Measurements from ENCODE around the gene NPPB.

NPPB gene

GRCh38 chr1:11874258-11874562 is 15.5 kb upstream of the NPPB start:
- no peaks in the 10 kb centered on the region for H3K36me3 ChIP-seq (ENCODE audit: control insufficient read depth in 1 of 2, insufficient read depth in 2 of 2, low read length in 2 of 2)
- H3K27me3 ChIP-seq (ENCODE audit: control insufficient read depth in 1 of 2, insufficient read depth in 2 of 2, low read length in 2 of 2), result peaks cover 0 to 10% of the 10 kb centered on the region in 2 donors
- no peak overlapping the region for H3K9ac ChIP-seq (ENCODE audit: low read depth in 1 of 2, low read length in 2 of 2)
- no peaks in the 10 kb centered on the region for H3K9me3 ChIP-seq (ENCODE audit: control insufficient read depth in 1 of 2, low read length in 2 of 2)
- no peak overlapping the region for H3K27ac ChIP-seq (ENCODE audit: low read depth, low read length)
- H3K4me1 ChIP-seq (ENCODE audit: control insufficient read depth in 1 of 2, insufficient read depth in 2 of 2, low read length in 2 of 2), result no peaks in the 10 kb centered on the region
- H3K4me3 ChIP-seq (ENCODE audit: low read depth in 1 of 2, low read length in 2 of 2), result no peak overlapping the region

GRCh38 chr1:11873395-11874257 is 14.9 kb upstream of the NPPB start:
- H3K36me3 ChIP-seq (ENCODE audit: control insufficient read depth in 1 of 2, insufficient read depth in 2 of 2, low read length in 2 of 2), result no peaks in the 10 kb centered on the region
- no peaks in the 10 kb centered on the region for H3K4me1 ChIP-seq (ENCODE audit: control insufficient read depth in 1 of 2, insufficient read depth in 2 of 2, low read length in 2 of 2)
- no peak overlapping the region for H3K4me3 ChIP-seq (ENCODE audit: low read depth in 1 of 2, low read length in 2 of 2)
- H3K27me3 ChIP-seq (ENCODE audit: control insufficient read depth in 1 of 2, insufficient read depth in 2 of 2, low read length in 2 of 2), result peaks cover 0 to 6% of the 10 kb centered on the region in 2 donors
- no peak overlapping the region for H3K27ac ChIP-seq (ENCODE audit: low read depth, low read length)
- no peak overlapping the region for H3K9ac ChIP-seq (ENCODE audit: low read depth in 1 of 2, low read length in 2 of 2)
- H3K9me3 ChIP-seq (ENCODE audit: control insufficient read depth in 1 of 2, low read length in 2 of 2), result no peaks in the 10 kb centered on the region

- Histone ChIP-seq H3K9ac (ENCODE audit: low read depth in 1 of 2, low read length in 2 of 2) (no peak overlapping the region), H3K4me1 (ENCODE audit: control insufficient read depth in 1 of 2, insufficient read depth in 2 of 2, low read length in 2 of 2) (no peaks in the 10 kb centered on the region), H3K9me3 (ENCODE audit: control insufficient read depth in 1 of 2, low read length in 2 of 2) (no peaks in the 10 kb centered on the region), H3K36me3 (ENCODE audit: control insufficient read depth in 1 of 2, insufficient read depth in 2 of 2, low read length in 2 of 2) (no peaks in the 10 kb centered on the region), H3K4me3 (ENCODE audit: low read depth in 1 of 2, low read length in 2 of 2) (no peak overlapping the region), H3K27me3 (ENCODE audit: control insufficient read depth in 1 of 2, insufficient read depth in 2 of 2, low read length in 2 of 2) (peaks cover 0 to 4% of the 10 kb centered on the region in 2 donors), H3K27ac (ENCODE audit: low read depth, low read length) (no peak overlapping the region)
Measured at GRCh38 chr1:11872545-11872944, 13.8 kb upstream of the NPPB start.

- Histone ChIP-seq H3K27ac (ENCODE audit: low read depth, low read length) (no peak overlapping the region), H3K4me1 (ENCODE audit: control insufficient read depth in 1 of 2, insufficient read depth in 2 of 2, low read length in 2 of 2) (no peaks in the 10 kb centered on the region), H3K9me3 (ENCODE audit: control insufficient read depth in 1 of 2, low read length in 2 of 2) (no peaks in the 10 kb centered on the region), H3K36me3 (ENCODE audit: control insufficient read depth in 1 of 2, insufficient read depth in 2 of 2, low read length in 2 of 2) (no peaks in the 10 kb centered on the region), H3K4me3 (ENCODE audit: low read depth in 1 of 2, low read length in 2 of 2) (no peak overlapping the region), H3K27me3 (ENCODE audit: control insufficient read depth in 1 of 2, insufficient read depth in 2 of 2, low read length in 2 of 2) (peaks cover 0 to 4% of the 10 kb centered on the region in 2 donors), H3K9ac (ENCODE audit: low read depth in 1 of 2, low read length in 2 of 2) (no peak overlapping the region)
Measured at GRCh38 chr1:11869650-11870207, 11.0 kb upstream of the NPPB start.

- Histone ChIP-seq H3K9me3 (ENCODE audit: control insufficient read depth in 1 of 2, low read length in 2 of 2) (no peaks in the 10 kb centered on the region), H3K4me3 (ENCODE audit: low read depth in 1 of 2, low read length in 2 of 2) (no peak overlapping the region), H3K27ac (ENCODE audit: low read depth, low read length) (no peak overlapping the region), H3K4me1 (ENCODE audit: control insufficient read depth in 1 of 2, insufficient read depth in 2 of 2, low read length in 2 of 2) (no peaks in the 10 kb centered on the region), H3K27me3 (ENCODE audit: control insufficient read depth in 1 of 2, insufficient read depth in 2 of 2, low read length in 2 of 2) (peaks cover 0 to 4% of the 10 kb centered on the region in 2 donors), H3K36me3 (ENCODE audit: control insufficient read depth in 1 of 2, insufficient read depth in 2 of 2, low read length in 2 of 2) (no peaks in the 10 kb centered on the region), H3K9ac (ENCODE audit: low read depth in 1 of 2, low read length in 2 of 2) (no peak overlapping the region)
Measured at GRCh38 chr1:11869104-11869503, 10.4 kb upstream of the NPPB start.

- H3K9me3 ChIP-seq (ENCODE audit: control insufficient read depth in 1 of 2, low read length in 2 of 2), result no peaks in the 10 kb centered on the region
- no peaks in the 10 kb centered on the region for H3K4me1 ChIP-seq (ENCODE audit: control insufficient read depth in 1 of 2, insufficient read depth in 2 of 2, low read length in 2 of 2)
- H3K27me3 ChIP-seq (ENCODE audit: control insufficient read depth in 1 of 2, insufficient read depth in 2 of 2, low read length in 2 of 2), result peaks cover 0 to 4% of the 10 kb centered on the region in 2 donors
- H3K36me3 ChIP-seq (ENCODE audit: control insufficient read depth in 1 of 2, insufficient read depth in 2 of 2, low read length in 2 of 2), result no peaks in the 10 kb centered on the region
- H3K9ac ChIP-seq (ENCODE audit: low read depth in 1 of 2, low read length in 2 of 2), result no peak overlapping the region
- H3K27ac ChIP-seq (ENCODE audit: low read depth, low read length), result no peak overlapping the region
- H3K4me3 ChIP-seq (ENCODE audit: low read depth in 1 of 2, low read length in 2 of 2), result no peak overlapping the region
Measured at GRCh38 chr1:11868331-11868980, 9.7 kb upstream of the NPPB start.

GRCh38 chr1:11862890-11863289 is 4.1 kb upstream of the NPPB start:
- Histone ChIP-seq H3K4me1 (ENCODE audit: control insufficient read depth in 1 of 2, insufficient read depth in 2 of 2, low read length in 2 of 2) (no peaks in the 10 kb centered on the region), H3K36me3 (ENCODE audit: control insufficient read depth in 1 of 2, insufficient read depth in 2 of 2, low read length in 2 of 2) (no peaks in the 10 kb centered on the region), H3K27ac (ENCODE audit: low read depth, low read length) (no peak overlapping the region), H3K4me3 (ENCODE audit: low read depth in 1 of 2, low read length in 2 of 2) (no peak overlapping the region), H3K9ac (ENCODE audit: low read depth in 1 of 2, low read length in 2 of 2) (no peak overlapping the region), H3K27me3 (ENCODE audit: control insufficient read depth in 1 of 2, insufficient read depth in 2 of 2, low read length in 2 of 2) (peaks cover 23 to 30% of the 10 kb centered on the region in 2 donors), H3K9me3 (ENCODE audit: control insufficient read depth in 1 of 2, low read length in 2 of 2) (no peaks in the 10 kb centered on the region)

GRCh38 chr1:11860587-11860986 is 1.8 kb upstream of the NPPB start:
- H3K27ac ChIP-seq (ENCODE audit: low read depth, low read length), result no peak overlapping the region
- no peak overlapping the region for H3K4me3 ChIP-seq (ENCODE audit: low read depth in 1 of 2, low read length in 2 of 2)
- no peaks in the 10 kb centered on the region for H3K36me3 ChIP-seq (ENCODE audit: control insufficient read depth in 1 of 2, insufficient read depth in 2 of 2, low read length in 2 of 2)
- peaks cover 28 to 34% of the 10 kb centered on the region in 2 donors for H3K27me3 ChIP-seq (ENCODE audit: control insufficient read depth in 1 of 2, insufficient read depth in 2 of 2, low read length in 2 of 2)
- no peak overlapping the region for H3K9ac ChIP-seq (ENCODE audit: low read depth in 1 of 2, low read length in 2 of 2)
- H3K4me1 ChIP-seq (ENCODE audit: control insufficient read depth in 1 of 2, insufficient read depth in 2 of 2, low read length in 2 of 2), result no peaks in the 10 kb centered on the region
- no peaks in the 10 kb centered on the region for H3K9me3 ChIP-seq (ENCODE audit: control insufficient read depth in 1 of 2, low read length in 2 of 2)

- H3K36me3 ChIP-seq (ENCODE audit: control insufficient read depth in 1 of 2, insufficient read depth in 2 of 2, low read length in 2 of 2), result no peaks in the 10 kb centered on the region
- no peaks in the 10 kb centered on the region for H3K4me1 ChIP-seq (ENCODE audit: control insufficient read depth in 1 of 2, insufficient read depth in 2 of 2, low read length in 2 of 2)
- no peak overlapping the region for H3K4me3 ChIP-seq (ENCODE audit: low read depth in 1 of 2, low read length in 2 of 2)
- H3K27ac ChIP-seq (ENCODE audit: low read depth, low read length), result no peak overlapping the region
- H3K9me3 ChIP-seq (ENCODE audit: control insufficient read depth in 1 of 2, low read length in 2 of 2), result no peaks in the 10 kb centered on the region
- H3K27me3 ChIP-seq (ENCODE audit: control insufficient read depth in 1 of 2, insufficient read depth in 2 of 2, low read length in 2 of 2), result peaks cover 28 to 34% of the 10 kb centered on the region in 2 donors
- H3K9ac ChIP-seq (ENCODE audit: low read depth in 1 of 2, low read length in 2 of 2), result no peak overlapping the region
Measured at GRCh38 chr1:11860083-11860482, 1.3 kb upstream of the NPPB start.
